ENCODE measurements around the gene NEDD4L.
"Not testable (repeated sequence)": the region's sequence is repeated elsewhere in the genome, so short reads cannot be mapped to it uniquely, and the experiment has no call there.

The NEDD4L gene

GRCh38 chr18:58378411-58379379 is 334.7 kb downstream of the NEDD4L start:
- Histone ChIP-seq H3K9me3 (ENCODE audit: control insufficient read depth in 1 of 2, low read length in 2 of 2) (no peaks in the 10 kb centered on the region), H3K4me1 (ENCODE audit: control insufficient read depth in 1 of 2, insufficient read depth in 2 of 2, low read length in 2 of 2) (no peaks in the 10 kb centered on the region), H3K4me3 (ENCODE audit: low read depth in 1 of 2, low read length in 2 of 2) (no peak overlapping the region), H3K9ac (ENCODE audit: low read depth in 1 of 2, low read length in 2 of 2) (no peak overlapping the region), H3K27ac (ENCODE audit: low read depth, low read length) (no peak overlapping the region), H3K36me3 (ENCODE audit: control insufficient read depth in 1 of 2, insufficient read depth in 2 of 2, low read length in 2 of 2) (peaks cover 5 to 55% of the 10 kb centered on the region in 2 donors), H3K27me3 (ENCODE audit: control insufficient read depth in 1 of 2, insufficient read depth in 2 of 2, low read length in 2 of 2) (no peaks in the 10 kb centered on the region)

GRCh38 chr18:58379443-58379842 is 335.4 kb downstream of the NEDD4L start:
- Histone ChIP-seq H3K9ac (ENCODE audit: low read depth in 1 of 2, low read length in 2 of 2) (no peak overlapping the region), H3K36me3 (ENCODE audit: control insufficient read depth in 1 of 2, insufficient read depth in 2 of 2, low read length in 2 of 2) (peaks cover 5 to 59% of the 10 kb centered on the region in 2 donors), H3K27ac (ENCODE audit: low read depth, low read length) (no peak overlapping the region), H3K9me3 (ENCODE audit: control insufficient read depth in 1 of 2, low read length in 2 of 2) (no peaks in the 10 kb centered on the region), H3K27me3 (ENCODE audit: control insufficient read depth in 1 of 2, insufficient read depth in 2 of 2, low read length in 2 of 2) (no peaks in the 10 kb centered on the region), H3K4me3 (ENCODE audit: low read depth in 1 of 2, low read length in 2 of 2) (no peak overlapping the region), H3K4me1 (ENCODE audit: control insufficient read depth in 1 of 2, insufficient read depth in 2 of 2, low read length in 2 of 2) (no peaks in the 10 kb centered on the region)

GRCh38 chr18:58380113-58380512 is 336.1 kb downstream of the NEDD4L start:
- not testable (repeated sequence) for H3K4me1 ChIP-seq (ENCODE audit: control insufficient read depth in 1 of 2, insufficient read depth in 2 of 2, low read length in 2 of 2); H3K9me3 ChIP-seq (ENCODE audit: control insufficient read depth in 1 of 2, low read length in 2 of 2); H3K27ac ChIP-seq (ENCODE audit: low read depth, low read length); H3K27me3 ChIP-seq (ENCODE audit: control insufficient read depth in 1 of 2, insufficient read depth in 2 of 2, low read length in 2 of 2); H3K9ac ChIP-seq (ENCODE audit: low read depth in 1 of 2, low read length in 2 of 2); H3K4me3 ChIP-seq (ENCODE audit: low read depth in 1 of 2, low read length in 2 of 2)
- peaks cover 7 to 53% of the 10 kb centered on the region in 2 donors for H3K36me3 ChIP-seq (ENCODE audit: control insufficient read depth in 1 of 2, insufficient read depth in 2 of 2, low read length in 2 of 2)

GRCh38 chr18:58381676-58382411 is 337.8 kb downstream of the NEDD4L start:
- Histone ChIP-seq H3K9me3 (ENCODE audit: control insufficient read depth in 1 of 2, low read length in 2 of 2) (no peaks in the 10 kb centered on the region), H3K4me3 (ENCODE audit: low read depth in 1 of 2, low read length in 2 of 2) (no peak overlapping the region), H3K36me3 (ENCODE audit: control insufficient read depth in 1 of 2, insufficient read depth in 2 of 2, low read length in 2 of 2) (peaks cover 14 to 50% of the 10 kb centered on the region in 2 donors)

GRCh38 chr18:58382446-58382845 is 338.4 kb downstream of the NEDD4L start:
- peaks cover 16 to 47% of the 10 kb centered on the region in 2 donors for H3K36me3 ChIP-seq (ENCODE audit: control insufficient read depth in 1 of 2, insufficient read depth in 2 of 2, low read length in 2 of 2)
- no peaks in the 10 kb centered on the region for H3K27me3 ChIP-seq (ENCODE audit: control insufficient read depth in 1 of 2, insufficient read depth in 2 of 2, low read length in 2 of 2)

More at GRCh38 chr18:58381676-58382411, 337.8 kb downstream of the NEDD4L start:
- H3K9ac ChIP-seq (ENCODE audit: low read depth in 1 of 2, low read length in 2 of 2), result no peak overlapping the region
- no peaks in the 10 kb centered on the region for H3K27me3 ChIP-seq (ENCODE audit: control insufficient read depth in 1 of 2, insufficient read depth in 2 of 2, low read length in 2 of 2)
- H3K27ac ChIP-seq (ENCODE audit: low read depth, low read length), result no peak overlapping the region
- no peaks in the 10 kb centered on the region for H3K4me1 ChIP-seq (ENCODE audit: control insufficient read depth in 1 of 2, insufficient read depth in 2 of 2, low read length in 2 of 2)

GRCh38 chr18:58385472-58385871 is 341.4 kb downstream of the NEDD4L start:
- H3K36me3 ChIP-seq (ENCODE audit: control insufficient read depth in 1 of 2, insufficient read depth in 2 of 2, low read length in 2 of 2), result peaks cover 33 to 55% of the 10 kb centered on the region in 2 donors
- no peak overlapping the region for H3K4me3 ChIP-seq (ENCODE audit: low read depth in 1 of 2, low read length in 2 of 2)
- H3K27me3 ChIP-seq (ENCODE audit: control insufficient read depth in 1 of 2, insufficient read depth in 2 of 2, low read length in 2 of 2), result no peaks in the 10 kb centered on the region
- H3K9me3 ChIP-seq (ENCODE audit: control insufficient read depth in 1 of 2, low read length in 2 of 2), result no peaks in the 10 kb centered on the region
- no peaks in the 10 kb centered on the region for H3K4me1 ChIP-seq (ENCODE audit: control insufficient read depth in 1 of 2, insufficient read depth in 2 of 2, low read length in 2 of 2)
- no peak overlapping the region for H3K27ac ChIP-seq (ENCODE audit: low read depth, low read length)
- no peak overlapping the region for H3K9ac ChIP-seq (ENCODE audit: low read depth in 1 of 2, low read length in 2 of 2)

More at GRCh38 chr18:58382446-58382845, 338.4 kb downstream of the NEDD4L start:
- H3K4me1 ChIP-seq (ENCODE audit: control insufficient read depth in 1 of 2, insufficient read depth in 2 of 2, low read length in 2 of 2), result no peaks in the 10 kb centered on the region
- H3K9me3 ChIP-seq (ENCODE audit: control insufficient read depth in 1 of 2, low read length in 2 of 2), result no peaks in the 10 kb centered on the region
- H3K4me3 ChIP-seq (ENCODE audit: low read depth in 1 of 2, low read length in 2 of 2), result no peak overlapping the region
- no peak overlapping the region for H3K9ac ChIP-seq (ENCODE audit: low read depth in 1 of 2, low read length in 2 of 2)
- no peak overlapping the region for H3K27ac ChIP-seq (ENCODE audit: low read depth, low read length)

GRCh38 chr18:58386780-58387179 is 342.8 kb downstream of the NEDD4L start:
- Histone ChIP-seq H3K27ac (ENCODE audit: low read depth, low read length) (no peak overlapping the region), H3K4me3 (ENCODE audit: low read depth in 1 of 2, low read length in 2 of 2) (no peak overlapping the region), H3K4me1 (ENCODE audit: control insufficient read depth in 1 of 2, insufficient read depth in 2 of 2, low read length in 2 of 2) (no peaks in the 10 kb centered on the region), H3K27me3 (ENCODE audit: control insufficient read depth in 1 of 2, insufficient read depth in 2 of 2, low read length in 2 of 2) (no peaks in the 10 kb centered on the region), H3K36me3 (ENCODE audit: control insufficient read depth in 1 of 2, insufficient read depth in 2 of 2, low read length in 2 of 2) (peaks cover 46 to 67% of the 10 kb centered on the region in 2 donors), H3K9me3 (ENCODE audit: control insufficient read depth in 1 of 2, low read length in 2 of 2) (no peaks in the 10 kb centered on the region), H3K9ac (ENCODE audit: low read depth in 1 of 2, low read length in 2 of 2) (no peak overlapping the region)

GRCh38 chr18:58387716-58388115 is 343.7 kb downstream of the NEDD4L start:
- Histone ChIP-seq H3K4me3 (ENCODE audit: low read depth in 1 of 2, low read length in 2 of 2) (no peak overlapping the region), H3K27ac (ENCODE audit: low read depth, low read length) (no peak overlapping the region), H3K36me3 (ENCODE audit: control insufficient read depth in 1 of 2, insufficient read depth in 2 of 2, low read length in 2 of 2) (peaks cover 51 to 76% of the 10 kb centered on the region in 2 donors)

GRCh38 chr18:58388736-58389135 is 344.7 kb downstream of the NEDD4L start:
- H3K27me3 ChIP-seq (ENCODE audit: control insufficient read depth in 1 of 2, insufficient read depth in 2 of 2, low read length in 2 of 2), result no peaks in the 10 kb centered on the region
- peaks cover 55 to 76% of the 10 kb centered on the region in 2 donors for H3K36me3 ChIP-seq (ENCODE audit: control insufficient read depth in 1 of 2, insufficient read depth in 2 of 2, low read length in 2 of 2)
- H3K27ac ChIP-seq (ENCODE audit: low read depth, low read length), result no peak overlapping the region

More at GRCh38 chr18:58387716-58388115, 343.7 kb downstream of the NEDD4L start:
- Histone ChIP-seq H3K4me1 (ENCODE audit: control insufficient read depth in 1 of 2, insufficient read depth in 2 of 2, low read length in 2 of 2) (no peaks in the 10 kb centered on the region), H3K9ac (ENCODE audit: low read depth in 1 of 2, low read length in 2 of 2) (no peak overlapping the region), H3K27me3 (ENCODE audit: control insufficient read depth in 1 of 2, insufficient read depth in 2 of 2, low read length in 2 of 2) (no peaks in the 10 kb centered on the region), H3K9me3 (ENCODE audit: control insufficient read depth in 1 of 2, low read length in 2 of 2) (no peaks in the 10 kb centered on the region)

GRCh38 chr18:58389745-58390144 is 345.7 kb downstream of the NEDD4L start:
- Histone ChIP-seq H3K9me3 (ENCODE audit: control insufficient read depth in 1 of 2, low read length in 2 of 2) (no peaks in the 10 kb centered on the region), H3K36me3 (ENCODE audit: control insufficient read depth in 1 of 2, insufficient read depth in 2 of 2, low read length in 2 of 2) (peaks cover 49 to 75% of the 10 kb centered on the region in 2 donors), H3K9ac (ENCODE audit: low read depth in 1 of 2, low read length in 2 of 2) (no peak overlapping the region), H3K27ac (ENCODE audit: low read depth, low read length) (no peak overlapping the region), H3K4me1 (ENCODE audit: control insufficient read depth in 1 of 2, insufficient read depth in 2 of 2, low read length in 2 of 2) (no peaks in the 10 kb centered on the region), H3K4me3 (ENCODE audit: low read depth in 1 of 2, low read length in 2 of 2) (no peak overlapping the region), H3K27me3 (ENCODE audit: control insufficient read depth in 1 of 2, insufficient read depth in 2 of 2, low read length in 2 of 2) (no peaks in the 10 kb centered on the region)

More at GRCh38 chr18:58388736-58389135, 344.7 kb downstream of the NEDD4L start:
- Histone ChIP-seq H3K4me1 (ENCODE audit: control insufficient read depth in 1 of 2, insufficient read depth in 2 of 2, low read length in 2 of 2) (no peaks in the 10 kb centered on the region), H3K9me3 (ENCODE audit: control insufficient read depth in 1 of 2, low read length in 2 of 2) (no peaks in the 10 kb centered on the region), H3K4me3 (ENCODE audit: low read depth in 1 of 2, low read length in 2 of 2) (no peak overlapping the region), H3K9ac (ENCODE audit: low read depth in 1 of 2, low read length in 2 of 2) (no peak overlapping the region)

Data from duodenal mucosa (tissue), 2 donors.